Cardiac muscle cell (in vitro differentiated cells and primary cell): ENCODE measurements around the gene SPINK1. TPM values are rescaled to one million over a fixed set of nuclear protein-coding genes. Genes with fewer than 3 reads are reported as not detected.

Source experiments
- DNase-seq, 2 donors: peaks; one replicate each; pipeline versions ENCODE4 v3.0.0 to v3.0.0-alpha.2; 2010 to 2017; ENCODE audit warnings: low read depth in 1 of 2, low spot score in 1 of 2
- H3K27ac ChIP-seq: fragments of 200-600 bp; sonication (generic); 2 replicates; pipeline ENCODE4 v1.5.1; 2016
- H3K27me3 ChIP-seq: fragments of 200-600 bp; sonication (generic); 2 replicates; pipeline ENCODE4 v1.6.0; 2016; ENCODE audit warnings: control low read depth
- H3K36me3 ChIP-seq: fragments of 200-600 bp; sonication (generic); 2 replicates; pipeline ENCODE4 v1.5.1; 2016; ENCODE audit warnings: control low read depth
- H3K4me1 ChIP-seq: fragments of 200-600 bp; sonication (generic); 2 replicates; pipeline ENCODE4 v1.8.1; 2017; ENCODE audit warnings: low read depth, mild to moderate bottlenecking, mixed run types
- H3K4me3 ChIP-seq: fragments of 200-600 bp; sonication (generic); 2 replicates; pipeline ENCODE4 v1.5.1; 2016; ENCODE audit warnings: mild to moderate bottlenecking
- H3K9me3 ChIP-seq: fragments of 200-600 bp; sonication (generic); 2 replicates; pipeline ENCODE4 v1.5.1; 2017; ENCODE audit warnings: low read depth, mild to moderate bottlenecking, control low read depth
- CTCF ChIP-seq: IDR thresholded peaks from 2 replicates; pipeline ENCODE4 v1.5.1; 2012; ENCODE audit warnings: low read depth, mild to moderate bottlenecking, low read length
- polyA plus RNA-seq: library from polyadenylated mRNA; unstranded; fragments of >200 nt; fragmentation: Nextera tagmentation; extraction: Ambion mirVana; gene quantifications from 2 replicates; pipeline ENCODE4 v1.2.1, GENCODE V29; 2016
- total RNA-seq: library from RNA; depleted of rRNA; stranded (reverse); fragments of >200 nt; gene quantifications from 2 replicates; pipeline ENCODE4 v1.2.3, GENCODE V29; 2016

Gene SPINK1
- total and polyA plus RNA-seq, 2 experiments from 2014 or later: 2.6 TPM; not detected in 1

DNA sequence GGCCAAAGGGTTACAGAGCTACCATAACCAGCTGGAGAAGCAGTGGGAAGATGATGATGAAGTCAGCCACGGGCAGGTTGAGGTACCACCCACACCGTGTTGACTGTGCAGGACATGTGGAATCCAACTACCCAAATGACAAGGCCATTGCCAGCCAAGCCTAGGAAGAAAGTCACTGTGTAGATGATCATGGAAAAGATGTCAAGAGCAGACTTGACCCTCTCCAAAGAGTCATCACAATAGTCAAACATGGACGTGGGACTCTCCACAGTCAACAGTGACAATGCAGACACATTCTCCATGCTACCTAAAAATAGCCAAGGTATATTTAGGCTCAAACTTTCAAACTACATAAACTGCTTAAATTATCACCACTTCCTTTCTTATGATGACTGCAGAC, 20.9 kb upstream of the SPINK1 start:
- DNase-seq: no peak
- Histone ChIP-seq H3K27me3 (no peaks in the 10 kb centered on the region), H3K4me3 (no peak overlapping the region), H3K9me3 (no peaks in the 10 kb centered on the region), H3K27ac (no peak overlapping the region), H3K4me1 (peaks cover 4% of the 10 kb centered on the region), H3K36me3 (no peaks in the 10 kb centered on the region)
- TF ChIP-seq CTCF: no peak

DNA sequence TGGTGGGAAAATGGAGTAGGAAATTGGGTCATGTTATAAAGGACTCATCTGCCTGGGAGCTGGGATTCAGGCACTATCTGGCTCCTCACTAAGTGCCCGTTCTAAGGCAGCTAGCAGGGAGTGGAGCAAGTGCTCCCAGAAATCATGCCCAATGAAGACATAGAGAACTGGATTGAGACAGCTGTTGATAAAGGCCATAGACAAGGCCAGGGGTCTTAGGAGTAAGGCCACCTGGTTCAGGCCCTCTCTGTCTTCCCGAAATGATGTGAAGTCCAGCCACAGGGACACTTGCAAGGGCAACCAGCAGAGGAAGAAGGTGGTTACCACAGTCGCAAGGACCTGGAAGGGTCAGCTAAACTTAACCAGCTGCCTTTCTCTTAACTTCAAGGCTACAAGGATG, 20.1 kb upstream of the SPINK1 start:
- no peak overlapping the region for H3K27ac ChIP-seq
- H3K4me3 ChIP-seq: no peak overlapping the region
- peaks cover 4% of the 10 kb centered on the region for H3K4me1 ChIP-seq
- no peaks in the 10 kb centered on the region for H3K36me3 ChIP-seq
- no peaks in the 10 kb centered on the region for H3K9me3 ChIP-seq
- H3K27me3 ChIP-seq: no peaks in the 10 kb centered on the region
- DNase-seq: no peak
- TF ChIP-seq CTCF: no peak

DNA sequence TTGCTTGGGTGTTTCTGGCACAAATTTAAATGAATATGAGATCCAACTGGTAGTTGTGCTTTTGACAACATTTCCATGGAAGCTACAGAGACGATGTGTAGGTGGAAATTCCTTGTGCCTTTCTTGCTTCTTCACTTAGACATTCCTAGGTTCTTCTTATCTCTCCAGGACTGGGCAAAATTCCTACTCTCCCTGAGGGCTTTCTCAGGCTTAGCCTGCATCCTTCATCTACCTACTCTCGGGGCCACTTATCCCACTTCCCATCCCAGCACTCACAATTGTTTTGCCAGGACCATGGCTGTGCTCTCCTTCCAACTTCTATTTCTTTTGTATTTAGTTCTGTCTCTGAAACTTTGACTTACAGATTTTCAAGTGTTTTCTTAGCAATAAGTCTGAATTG, 17.8 kb upstream of the SPINK1 start:
- Histone ChIP-seq H3K36me3 (no peaks in the 10 kb centered on the region), H3K27me3 (no peaks in the 10 kb centered on the region), H3K27ac (no peak overlapping the region), H3K4me3 (no peak overlapping the region), H3K9me3 (no peaks in the 10 kb centered on the region), H3K4me1 (peaks cover 18% of the 10 kb centered on the region)
- no peak for TF ChIP-seq CTCF
- DNase-seq: no peak

DNA sequence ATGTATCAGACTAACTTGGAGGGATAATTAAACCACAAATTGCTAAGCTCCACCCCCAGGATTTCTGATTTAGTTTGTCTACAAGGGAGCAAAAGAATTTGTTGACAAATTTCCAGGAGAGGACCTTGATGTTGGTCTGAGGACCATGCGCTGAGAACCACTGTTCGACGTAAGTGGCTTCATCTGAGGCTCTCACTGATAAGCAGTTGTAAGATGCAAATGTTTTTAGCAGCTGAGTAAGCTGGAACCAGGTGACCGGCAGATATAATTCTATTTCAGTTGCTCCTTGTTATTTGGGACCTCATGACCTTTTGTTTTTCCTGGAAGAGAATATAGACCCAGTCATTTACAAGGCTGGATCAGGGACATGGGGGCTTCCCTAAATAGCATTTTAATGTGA, 14.1 kb upstream of the SPINK1 start:
- peaks cover 23% of the 10 kb centered on the region for H3K4me1 ChIP-seq
- DNase-seq: peak in 1 of 2 donors; percentile 35
- H3K9me3 ChIP-seq: no peaks in the 10 kb centered on the region
- H3K27me3 ChIP-seq: no peaks in the 10 kb centered on the region
- TF ChIP-seq CTCF: no peak
- H3K4me3 ChIP-seq: no peak overlapping the region
- no peak overlapping the region for H3K27ac ChIP-seq
- H3K36me3 ChIP-seq: no peaks in the 10 kb centered on the region

- no peaks in the 10 kb centered on the region for H3K9me3 ChIP-seq
- H3K27ac ChIP-seq: no peak overlapping the region
- H3K4me1 ChIP-seq: peaks cover 23% of the 10 kb centered on the region
- no peaks in the 10 kb centered on the region for H3K36me3 ChIP-seq
- no peak overlapping the region for H3K4me3 ChIP-seq
- no peaks in the 10 kb centered on the region for H3K27me3 ChIP-seq
- no peak for DNase-seq
- TF ChIP-seq CTCF: no peak
Measured at GRCh38 chr5:147844846-147845245, 13.4 kb upstream of the SPINK1 start.

- no peak overlapping the region for H3K4me3 ChIP-seq
- H3K9me3 ChIP-seq: no peaks in the 10 kb centered on the region
- no peak for TF ChIP-seq CTCF
- H3K36me3 ChIP-seq: no peaks in the 10 kb centered on the region
- H3K4me1 ChIP-seq: peaks cover 19% of the 10 kb centered on the region
- H3K27ac ChIP-seq: no peak overlapping the region
- H3K27me3 ChIP-seq: no peaks in the 10 kb centered on the region
- peak in 1 of 2 donors; percentile 3 for DNase-seq
Measured at GRCh38 chr5:147842869-147843268, 11.4 kb upstream of the SPINK1 start.
